Upper lobe of left lung (tissue), 6 donors: ENCODE measurements around the gene GYPC. TPM values are rescaled to one million over a fixed set of nuclear protein-coding genes. Genes with fewer than 3 reads are reported as not detected.
"Not testable (repeated sequence)": the region's sequence is repeated elsewhere in the genome, so short reads cannot be mapped to it uniquely, and the experiment has no call there.

Experiments used
- ATAC-seq, 2 donors: fragments of 200-7000 bp; cut with Tn5 transposase; one replicate each; pipeline ENCODE4 v1.9.1; 2022; ENCODE audit warnings: mild to moderate bottlenecking in 2 of 2, moderate library complexity in 2 of 2; ENCODE audit not compliant: low FRiP score in 2 of 2
- DNase-seq, 2 donors: peaks; one replicate each; pipeline ENCODE4 v3.0.0-alpha.2; 2019 to 2020
- H3K27ac ChIP-seq, 4 donors: fragments of 200-600 bp; sonication (generic); one replicate each; pipeline ENCODE4 v1.5.1; 2016 to 2019
- H3K27me3 ChIP-seq, 4 donors: fragments of 200-600 bp; sonication (generic); one replicate each; pipeline ENCODE4 v1.5.1; 2017 to 2019
- H3K36me3 ChIP-seq, 4 donors: fragments of 200-600 bp; sonication (generic); one replicate each; pipeline ENCODE4 v1.5.1; 2016 to 2019
- H3K4me1 ChIP-seq, 4 donors: fragments of 200-600 bp; sonication (generic); one replicate each; pipeline ENCODE4 v1.5.1; 2018 to 2019
- H3K4me3 ChIP-seq, 4 donors: fragments of 200-600 bp; sonication (generic); one replicate each; pipeline ENCODE4 v1.5.1; 2017 to 2019; ENCODE audit warnings: mild to moderate bottlenecking in 2 of 4, moderate library complexity in 1 of 4
- H3K9me3 ChIP-seq, 4 donors: fragments of 200-600 bp; sonication (generic); one replicate each; pipeline ENCODE4 v1.5.1; 2018 to 2019
- CTCF ChIP-seq, 6 experiments: fragments of 450-650 bp in 4 of 6; fragments of 200-600 bp in 2 of 6; sonication (generic) in 2 of 6; IDR thresholded peaks; one replicate each; pipeline ENCODE4 v1.5.1; 2016 to 2019; ENCODE audit warnings: antibody characterized with exemption in 6 of 6
- EP300 ChIP-seq, 4 donors: sonication (generic); formaldehyde crosslinking; IDR thresholded peaks; one replicate each; pipeline ENCODE4 v1.5.1; 2017; ENCODE audit warnings: antibody characterized with exemption in 4 of 4, control low read depth in 2 of 4
- POLR2A ChIP-seq, 4 donors: fragments of 450-650 bp; IDR thresholded peaks; one replicate each; pipeline ENCODE4 v1.5.1; 2016 to 2017; ENCODE audit warnings: antibody characterized with exemption in 4 of 4, mild to moderate bottlenecking in 2 of 4
- POLR2AphosphoS5 ChIP-seq, 2 donors: sonication (generic); formaldehyde crosslinking; IDR thresholded peaks; one replicate each; pipeline ENCODE4 v1.5.1; 2017; ENCODE audit warnings: antibody characterized with exemption in 2 of 2
- WGBS, 2 donors: methylation state at CpG; one replicate each; pipeline ENCODE4 v1.1.5; 2017 to 2018; 5-methylcytosine and 5-hydroxymethylcytosine counted together
- total RNA-seq, 6 donors: library from RNA; depleted of rRNA in 4 of 6; stranded (reverse); fragments of >200 nt in 4 of 6; gene quantifications; one replicate each; pipeline versions ENCODE4 v1.1.0 to v1.2.1, GENCODE V29; 2016 to 2021
- donor health status: DM: no; HTN: no; CAD: no; lungs with moderate emphysema.
- donor health status: DM: no; HTN: yes; CAD: no; lungs with severe emphysema.

Gene GYPC
- total RNA-seq, 6 donors from 2014 or later, result 61.0 to 107 (median 77.5) TPM

- TF ChIP-seq EP300 (IDR thresholded peaks at IDR 0.05) (no peak), CTCF (IDR thresholded peaks at IDR 0.05) (no peak), POLR2AphosphoS5 (IDR thresholded peaks at IDR 0.05) (no peak), POLR2A (IDR thresholded peaks at IDR 0.05) (no peak)
- Histone ChIP-seq H3K4me3 (no peak overlapping the region), H3K27me3 (no peaks in the 10 kb centered on the region), H3K4me1 (peaks cover 0 to 3% (median 0%) of the 10 kb centered on the region in 4 donors), H3K36me3 (no peaks in the 10 kb centered on the region), H3K27ac (no peak overlapping the region), H3K9me3 (no peaks in the 10 kb centered on the region)
- DNase-seq (no peak), ATAC-seq (no peak)
- 77 to 84% methylated on average over 2 of the region's 2 CpGs for WGBS, 2 donors
These were observed 18.6 kb upstream of the GYPC start for GRCh38 chr2:126637386-126637785.

DNA sequence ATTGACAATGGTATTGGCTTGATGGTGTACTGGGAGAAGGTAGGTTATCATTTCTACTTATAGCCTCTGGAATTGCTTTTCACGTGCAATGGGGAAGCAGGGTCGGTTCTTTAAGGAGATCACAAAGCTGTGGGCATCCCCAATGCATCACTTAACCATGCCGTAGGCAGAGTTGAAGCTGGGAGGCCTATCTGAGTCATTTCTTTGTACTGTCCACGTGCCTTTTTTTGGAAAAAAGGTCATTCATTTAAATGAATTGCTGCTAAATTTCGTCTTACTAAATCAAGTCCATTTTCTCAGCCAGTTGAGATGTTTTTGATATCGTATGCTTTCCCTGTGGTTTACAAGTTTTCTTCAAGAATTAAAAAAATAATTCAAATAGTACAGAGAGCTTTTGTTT, 17.2 kb upstream of the GYPC start:
- WGBS, 2 donors, result 87 to 90% methylated on average over 6 of the region's 6 CpGs

DNA sequence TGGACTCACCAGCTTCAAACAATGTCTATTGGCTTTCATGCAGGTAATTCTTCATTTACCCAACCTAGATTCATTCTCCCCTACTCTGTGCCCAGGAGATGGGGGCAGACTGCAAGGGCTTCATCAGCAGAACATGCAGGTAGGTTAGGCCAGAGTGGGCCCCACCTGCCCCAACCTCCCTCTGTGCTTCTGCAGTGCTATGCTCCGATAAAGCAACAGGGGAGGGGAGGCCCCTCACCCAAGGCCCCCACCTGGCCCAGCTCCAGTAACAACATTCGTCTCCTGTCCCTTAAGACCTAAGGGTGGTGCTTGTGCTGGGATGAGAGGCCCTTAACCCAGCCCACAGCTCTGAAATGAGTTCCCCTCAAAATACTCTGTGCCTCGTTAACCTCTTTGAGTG, 16.7 kb upstream of the GYPC start:
- Histone ChIP-seq H3K27me3 (no peaks in the 10 kb centered on the region), H3K9me3 (no peaks in the 10 kb centered on the region), H3K36me3 (no peaks in the 10 kb centered on the region), H3K4me3 (no peak overlapping the region), H3K4me1 (peaks cover 0 to 3% (median 0%) of the 10 kb centered on the region in 4 donors), H3K27ac (no peak overlapping the region)
- DNase-seq (no peak), ATAC-seq (no peak)
- 67 to 77% methylated on average over 1 to 3 of the region's 3 CpGs for WGBS, 2 donors
- TF ChIP-seq POLR2AphosphoS5 (IDR thresholded peaks at IDR 0.05) (no peak), EP300 (IDR thresholded peaks at IDR 0.05) (no peak)

More for the DNA sequence above, 17.2 kb upstream of the GYPC start:
- Histone ChIP-seq H3K4me1 (peaks cover 0 to 3% (median 0%) of the 10 kb centered on the region in 4 donors), H3K27ac (no peak overlapping the region), H3K4me3 (no peak overlapping the region), H3K36me3 (no peaks in the 10 kb centered on the region), H3K9me3 (no peaks in the 10 kb centered on the region), H3K27me3 (no peaks in the 10 kb centered on the region)
- DNase-seq, result no peak
- no peak for ATAC-seq
- TF ChIP-seq CTCF (IDR thresholded peaks at IDR 0.05), result no peak
- TF ChIP-seq EP300 (IDR thresholded peaks at IDR 0.05), result no peak
- no peak for TF ChIP-seq POLR2A (IDR thresholded peaks at IDR 0.05)
- TF ChIP-seq POLR2AphosphoS5 (IDR thresholded peaks at IDR 0.05), result no peak

- ATAC-seq, result not testable (repeated sequence)
- WGBS, 2 donors, result 90 to 97% methylated on average over 9 of the region's 9 CpGs
These were observed 14.7 kb upstream of the GYPC start for GRCh38 chr2:126641294-126641693.

GRCh38 chr2:126642031-126642430, 13.9 kb upstream of the GYPC start:
- no peaks in the 10 kb centered on the region for H3K9me3 ChIP-seq
- WGBS, 2 donors, result 70 to 73% methylated on average over 4 of the region's 4 CpGs
- no peak overlapping the region for H3K27ac ChIP-seq
- no peak for TF ChIP-seq EP300 (IDR thresholded peaks at IDR 0.05)
- TF ChIP-seq POLR2A (IDR thresholded peaks at IDR 0.05), result no peak
- no peak for TF ChIP-seq POLR2AphosphoS5 (IDR thresholded peaks at IDR 0.05)
- TF ChIP-seq CTCF (IDR thresholded peaks at IDR 0.05), result no peak
- no peaks in the 10 kb centered on the region for H3K36me3 ChIP-seq
- H3K4me3 ChIP-seq, result no peak overlapping the region
- DNase-seq (no peak), ATAC-seq (no peak)
- H3K4me1 ChIP-seq, result no peaks in the 10 kb centered on the region
- no peaks in the 10 kb centered on the region for H3K27me3 ChIP-seq

More at GRCh38 chr2:126641294-126641693, 14.7 kb upstream of the GYPC start:
- not testable (repeated sequence) for H3K27ac ChIP-seq, H3K4me1 ChIP-seq, H3K36me3 ChIP-seq, DNase-seq, H3K9me3 ChIP-seq, H3K4me3 ChIP-seq, H3K27me3 ChIP-seq

DNA sequence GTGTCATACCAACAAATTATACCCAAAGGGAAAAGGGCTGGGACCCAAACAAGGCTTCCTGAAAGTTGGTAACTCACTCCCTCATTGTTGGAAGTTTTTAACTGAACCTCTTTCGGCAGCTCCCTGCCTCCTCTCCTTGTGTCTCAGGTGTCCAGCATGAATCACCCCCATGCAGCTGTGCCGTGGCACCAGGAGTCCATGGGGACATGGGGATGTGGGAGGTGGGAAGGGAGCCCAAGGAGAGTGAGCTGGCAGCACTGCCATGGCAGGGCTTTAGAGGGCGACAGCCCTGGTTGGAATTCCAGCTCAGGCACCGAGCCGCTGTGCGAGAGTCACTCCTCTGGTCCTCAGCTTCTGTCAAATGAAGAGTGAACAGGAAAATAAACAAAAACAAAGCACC, 12.5 kb upstream of the GYPC start:
- ATAC-seq (peak in 1 of 2 donors; percentile 49), DNase-seq (no peak)
- Histone ChIP-seq H3K9me3 (no peaks in the 10 kb centered on the region), H3K27me3 (no peaks in the 10 kb centered on the region), H3K4me1 (no peaks in the 10 kb centered on the region), H3K36me3 (no peaks in the 10 kb centered on the region), H3K4me3 (no peak overlapping the region), H3K27ac (no peak overlapping the region)
- TF ChIP-seq POLR2AphosphoS5 (IDR thresholded peaks at IDR 0.05) (no peak), POLR2A (IDR thresholded peaks at IDR 0.05) (no peak), EP300 (IDR thresholded peaks at IDR 0.05) (no peak), CTCF (IDR thresholded peaks at IDR 0.05) (no peak)
- WGBS, 2 donors, result 84 to 86% methylated on average over 6 of the region's 6 CpGs
